ENCODE measurements around the gene KIF2C. TPM values are rescaled to one million over a fixed set of nuclear protein-coding genes. Genes with fewer than 3 reads are reported as not detected.
"Not testable (repeated sequence)": the region's sequence is repeated elsewhere in the genome, so short reads cannot be mapped to it uniquely, and the experiment has no call there.

KIF2C gene
- total RNA-seq, 1 donor from 2014 or later = 0.94 TPM

DNA sequence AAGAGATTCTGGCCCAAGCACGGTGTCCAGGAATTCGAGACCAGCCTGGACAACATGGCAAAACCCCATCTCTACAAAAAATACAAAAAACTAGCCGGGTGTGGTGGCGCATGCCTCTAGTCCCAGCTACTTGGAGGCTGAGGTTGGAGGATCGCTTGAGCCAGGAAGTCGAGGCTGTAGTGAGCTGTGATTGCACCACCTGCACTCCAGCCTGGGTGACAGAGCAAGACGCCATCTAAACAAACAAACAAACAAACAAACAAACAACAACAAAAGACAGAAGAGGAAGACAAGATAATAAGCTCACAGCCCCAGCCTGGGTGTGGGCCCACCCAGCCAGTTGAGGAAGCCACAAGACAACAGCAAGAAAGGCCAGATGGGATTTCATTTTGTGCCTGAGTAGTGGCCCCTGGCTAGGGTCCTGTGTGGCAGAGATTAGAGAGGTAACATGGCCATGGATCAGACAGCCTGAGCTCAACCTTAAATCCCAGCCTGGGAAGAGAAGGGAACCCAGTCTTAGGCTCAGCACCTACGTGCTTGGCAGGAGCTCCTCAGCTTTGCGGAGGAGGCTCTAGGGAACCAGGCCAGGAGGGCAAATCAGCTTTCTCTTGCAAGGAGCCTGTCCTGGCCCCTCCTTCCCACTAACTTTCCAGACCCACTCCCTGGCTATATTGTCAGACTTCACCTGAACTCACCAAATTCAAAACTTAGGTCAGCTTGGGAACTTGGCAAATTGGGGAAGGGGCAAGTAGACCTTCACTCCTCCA, 53.3 kb downstream of the KIF2C start:
- no peak for DNase-seq (ENCODE audit: low read depth)

DNA sequence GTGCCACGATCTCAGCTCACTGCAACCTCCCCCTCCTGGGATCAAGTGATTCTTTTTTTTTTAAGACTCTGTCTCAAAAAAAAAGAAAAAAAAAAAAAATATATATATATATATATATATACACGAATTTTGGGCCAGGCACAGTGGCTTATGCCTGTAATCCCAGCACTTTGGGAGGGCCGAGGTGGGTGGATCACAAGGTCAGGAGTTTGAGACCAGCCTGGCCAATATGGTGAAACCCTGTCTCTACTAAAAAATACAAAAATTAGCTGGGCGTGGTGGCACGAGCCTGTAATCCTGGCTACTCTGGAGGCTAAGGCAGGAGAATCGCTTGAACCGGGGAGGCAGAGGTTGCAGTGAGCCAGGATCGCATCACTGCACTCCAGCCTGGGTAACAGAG, 58.2 kb downstream of the KIF2C start:
- DNase-seq (ENCODE audit: low read depth) = not testable (repeated sequence)

GRCh38 chr1:44798481-44799365, 59.1 kb downstream of the KIF2C start:
- DNase-seq (ENCODE audit: low read depth) = no peak

DNA sequence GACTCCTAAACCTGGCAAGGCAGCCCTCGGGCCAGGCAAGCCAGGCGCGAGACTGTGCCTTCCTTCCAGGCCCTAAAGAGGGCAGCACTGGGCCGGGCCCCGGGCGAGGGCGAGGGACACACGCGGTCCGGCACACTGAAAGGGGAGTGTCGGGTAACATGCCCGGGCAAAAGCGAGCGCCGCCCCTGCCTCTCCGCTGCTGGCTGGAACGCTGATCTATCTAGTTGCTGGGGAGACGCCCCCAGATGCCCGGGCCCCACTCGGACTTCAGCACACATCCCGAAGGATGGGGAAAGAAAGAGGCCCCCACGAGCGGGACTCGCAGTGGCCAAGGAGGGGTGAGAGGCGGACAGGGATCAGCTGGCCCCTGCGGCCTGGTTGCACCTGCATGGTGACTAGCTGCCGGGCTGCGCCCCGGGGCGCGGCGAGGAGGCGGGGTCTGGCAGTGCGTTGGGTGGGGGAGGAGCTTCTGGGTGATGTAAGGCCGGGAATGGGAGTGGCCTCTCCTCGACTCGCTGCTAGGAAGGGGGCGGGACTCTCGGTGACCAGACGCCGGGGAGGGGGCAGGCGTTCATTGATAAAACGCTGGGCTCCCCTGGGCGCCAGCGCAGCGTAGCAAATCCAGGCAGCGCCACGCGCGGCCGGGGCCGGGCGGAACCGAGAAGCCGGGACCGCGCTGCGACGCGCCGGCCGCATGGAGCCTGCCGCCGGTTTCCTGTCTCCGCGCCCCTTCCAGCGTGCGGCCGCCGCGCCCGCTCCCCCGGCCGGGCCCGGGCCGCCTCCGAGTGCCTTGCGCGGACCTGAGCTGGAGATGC, 60.3 kb downstream of the KIF2C start, which contains the start of gene PLK3:
Gene PLK3, plus strand, starts transcription at position 608 of the 815 bp plus-strand sequence. Its CDS starts 87 bp downstream, at position 695.
- DNase-seq (ENCODE audit: low read depth) = peak; percentile 90

GRCh38 chr1:44801491-44802305, 62.1 kb downstream of the KIF2C start:
- no peak for DNase-seq (ENCODE audit: low read depth)

- DNase-seq (ENCODE audit: low read depth) = no peak
Measured at GRCh38 chr1:44802306-44803061, 62.8 kb downstream of the KIF2C start.

- DNase-seq (ENCODE audit: low read depth) = no peak
Measured at GRCh38 chr1:44803062-44803311, 63.4 kb downstream of the KIF2C start.

DNA sequence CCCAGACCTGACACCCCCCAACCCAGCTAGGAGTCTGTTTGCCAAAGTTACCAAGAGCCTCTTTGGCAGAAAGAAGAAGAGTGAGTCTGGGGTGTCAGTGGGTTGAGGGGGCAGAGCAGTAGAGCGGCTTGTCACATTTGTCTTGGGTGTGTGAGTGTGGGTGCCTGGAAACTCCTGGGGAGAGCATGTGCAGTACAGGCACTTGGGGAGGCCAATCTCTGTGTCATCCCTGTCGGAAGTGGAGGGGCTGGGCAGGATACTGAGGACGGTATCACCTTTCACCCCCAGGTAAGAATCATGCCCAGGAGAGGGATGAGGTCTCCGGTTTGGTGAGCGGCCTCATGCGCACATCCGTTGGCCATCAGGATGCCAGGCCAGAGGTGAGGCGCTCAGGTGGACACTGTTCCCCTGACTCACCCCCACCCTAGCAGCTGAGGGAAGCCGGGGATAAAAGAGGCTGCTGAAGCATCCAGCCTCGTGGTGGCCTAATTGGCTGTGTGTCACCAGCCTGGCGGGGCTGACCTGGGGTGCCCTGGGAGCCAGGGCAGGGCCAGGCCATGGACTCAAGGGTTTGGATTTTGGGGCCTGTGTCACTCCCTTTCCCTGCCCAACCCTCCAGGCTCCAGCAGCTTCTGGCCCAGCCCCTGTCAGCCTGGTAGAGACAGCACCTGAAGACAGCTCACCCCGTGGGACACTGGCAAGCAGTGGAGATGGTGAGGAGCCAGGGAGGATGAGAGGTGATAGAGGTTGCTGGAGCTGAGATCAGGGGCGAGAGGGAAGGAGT, 63.9 kb downstream of the KIF2C start:
- DNase-seq (ENCODE audit: low read depth) = no peak

DNA sequence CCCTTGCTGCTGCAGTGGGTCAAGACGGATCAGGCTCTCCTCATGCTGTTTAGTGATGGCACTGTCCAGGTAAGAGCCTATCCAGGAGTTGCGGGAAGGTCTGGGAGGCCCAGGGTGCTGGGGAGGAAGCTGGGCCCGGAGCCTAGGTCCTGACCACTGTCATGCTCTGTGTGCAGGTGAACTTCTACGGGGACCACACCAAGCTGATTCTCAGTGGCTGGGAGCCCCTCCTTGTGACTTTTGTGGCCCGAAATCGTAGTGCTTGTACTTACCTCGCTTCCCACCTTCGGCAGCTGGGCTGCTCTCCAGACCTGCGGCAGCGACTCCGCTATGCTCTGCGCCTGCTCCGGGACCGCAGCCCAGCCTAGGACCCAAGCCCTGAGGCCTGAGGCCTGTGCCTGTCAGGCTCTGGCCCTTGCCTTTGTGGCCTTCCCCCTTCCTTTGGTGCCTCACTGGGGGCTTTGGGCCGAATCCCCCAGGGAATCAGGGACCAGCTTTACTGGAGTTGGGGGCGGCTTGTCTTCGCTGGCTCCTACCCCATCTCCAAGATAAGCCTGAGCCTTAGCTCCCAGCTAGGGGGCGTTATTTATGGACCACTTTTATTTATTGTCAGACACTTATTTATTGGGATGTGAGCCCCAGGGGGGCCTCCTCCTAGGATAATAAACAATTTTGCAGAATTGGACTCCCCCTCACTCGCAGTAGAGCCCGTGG, 65.8 kb downstream of the KIF2C start:
- DNase-seq (ENCODE audit: low read depth) = no peak

GRCh38 chr1:44806025-44806703, 66.5 kb downstream of the KIF2C start:
- no peak for DNase-seq (ENCODE audit: low read depth)

- DNase-seq (ENCODE audit: low read depth) = no peak
Measured at GRCh38 chr1:44806704-44807363, 67.2 kb downstream of the KIF2C start, which contains the start of gene DYNLT4. Gene DYNLT4, minus strand, starts transcription at chr1:44807351. Its CDS starts 683 bp downstream, at chr1:44806668.

- peak; percentile 100 for DNase-seq (ENCODE audit: low read depth)
Measured at GRCh38 chr1:44807364-44808062, 67.9 kb downstream of the KIF2C start.

- DNase-seq (ENCODE audit: low read depth) = peak; percentile 73
Measured at GRCh38 chr1:44808063-44808937, 68.7 kb downstream of the KIF2C start, which contains the start of gene BTBD19. Gene BTBD19, plus strand, starts transcription at chr1:44808523. Its CDS starts 298 bp downstream, at chr1:44808821.

DNA sequence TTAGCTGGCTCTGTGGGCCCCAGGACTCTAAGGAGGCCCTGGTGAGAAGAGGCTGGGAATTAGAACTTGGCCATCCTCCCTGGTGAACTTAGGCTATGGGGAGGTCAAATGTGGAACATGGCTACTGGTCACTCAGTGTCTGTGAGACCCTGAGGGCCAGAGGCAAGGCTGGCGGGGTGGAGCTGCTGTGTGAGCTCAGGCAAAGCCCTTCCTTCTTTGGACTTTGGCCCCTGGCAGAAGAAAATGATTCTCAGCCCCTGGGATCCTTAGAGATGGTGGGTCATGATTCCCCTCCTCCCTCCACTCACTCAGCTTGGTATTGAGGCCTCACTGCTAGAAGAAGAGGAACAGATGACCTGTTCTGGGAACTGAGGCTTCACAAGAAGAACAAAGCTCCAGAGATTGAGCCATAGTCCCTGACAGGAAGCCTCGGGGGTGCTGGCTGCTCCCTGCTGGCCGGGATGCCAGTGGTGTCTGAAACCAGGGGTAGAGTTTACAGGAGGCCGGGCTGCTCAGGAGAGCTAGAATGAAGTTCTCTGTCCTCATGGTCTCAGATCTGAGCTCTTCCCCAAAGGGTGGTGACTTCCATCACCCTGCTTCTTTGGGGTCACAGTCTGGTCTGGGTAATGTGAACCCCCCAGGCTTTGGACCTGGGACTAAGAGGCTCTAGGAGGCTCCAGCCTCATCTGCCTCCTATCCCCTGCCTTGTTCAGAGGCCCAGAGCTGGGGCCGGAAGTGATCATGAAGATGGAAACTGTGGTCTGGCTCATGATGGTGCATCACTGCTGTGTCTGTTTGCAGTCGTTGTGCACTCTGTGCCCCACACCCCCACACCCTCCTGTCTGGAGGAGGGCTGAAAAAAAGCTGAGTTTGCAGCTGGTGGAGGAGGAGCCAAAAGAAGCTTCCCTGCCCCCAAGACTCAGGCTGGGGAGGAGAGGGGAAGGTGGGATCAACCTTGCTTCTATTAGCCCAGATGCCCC, 69.6 kb downstream of the KIF2C start:
- peak; percentile 74 for DNase-seq (ENCODE audit: low read depth)
